AG09319 (cell line): ENCODE data around the gene RXYLT1.
A peak's percentile ranks its signal among the peaks of the same experiment; 100 is the strongest.

ENCODE experiments used
- DNase-seq: peaks from one replicate; pipeline ENCODE4 v3.0.0-alpha.2; 2010; ENCODE audit warnings: low read depth; ENCODE audit errors: extremely low read depth
- TF ChIP-seq, protein P1 (sequence below): IDR thresholded peaks from 2 replicates; pipeline ENCODE4 v1.5.1; 2011; ENCODE audit warnings: low read depth, mild to moderate bottlenecking, inconsistent platforms, low read length, moderate library complexity

The RXYLT1 gene

DNA sequence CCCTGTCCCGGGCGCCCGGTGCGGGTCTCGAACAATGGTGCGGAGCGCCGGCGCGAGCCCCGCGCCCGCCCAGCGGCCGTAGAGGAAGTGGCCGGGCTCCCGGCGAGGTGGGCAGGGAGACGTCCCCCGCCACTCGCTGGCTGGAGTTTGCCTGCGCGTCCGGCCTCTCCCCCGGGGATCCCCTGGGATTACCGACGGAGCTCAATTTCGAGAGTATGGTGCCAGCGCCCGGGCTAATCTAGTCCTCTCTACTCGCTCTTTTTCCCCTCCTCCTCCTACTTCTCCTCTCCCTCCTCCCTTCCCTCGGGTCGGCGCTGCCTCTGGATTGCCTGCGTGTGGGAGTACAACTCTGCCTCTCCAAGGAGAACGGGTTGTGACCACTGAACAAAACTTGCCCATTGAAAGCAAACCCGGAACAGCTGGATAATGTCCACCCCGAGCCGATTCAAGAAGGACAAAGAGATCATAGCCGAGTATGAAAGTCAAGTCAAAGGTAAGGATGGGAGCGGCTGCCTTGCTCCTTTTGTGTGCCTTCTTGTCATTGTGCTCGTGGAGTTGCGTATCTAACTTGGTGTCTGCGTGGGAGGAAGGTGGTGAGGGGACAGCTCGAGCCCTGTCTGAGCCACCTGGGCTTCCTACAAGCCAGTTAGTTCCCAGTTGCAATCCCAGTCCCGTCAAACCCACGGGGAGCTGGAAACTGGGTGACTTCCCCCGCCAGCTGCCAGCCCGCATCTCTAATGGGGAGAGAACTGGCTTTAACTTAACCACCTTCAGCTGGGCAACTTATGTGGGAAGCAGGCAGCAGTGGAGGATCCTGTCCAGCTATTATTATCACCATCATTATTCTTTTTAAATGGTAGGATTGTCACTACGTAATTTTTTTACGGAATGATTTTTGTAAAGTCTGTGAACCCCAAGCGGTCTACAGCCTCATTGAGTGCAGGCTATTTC is 65.0 kb downstream of the RXYLT1 start, which contains the start of gene SRGAP1:
SRGAP1 (plus strand) TSS at position 310 of the 951 bp plus-strand sequence; CDS start at position 427, 117 bp downstream.
- TF ChIP-seq, protein P1, sequence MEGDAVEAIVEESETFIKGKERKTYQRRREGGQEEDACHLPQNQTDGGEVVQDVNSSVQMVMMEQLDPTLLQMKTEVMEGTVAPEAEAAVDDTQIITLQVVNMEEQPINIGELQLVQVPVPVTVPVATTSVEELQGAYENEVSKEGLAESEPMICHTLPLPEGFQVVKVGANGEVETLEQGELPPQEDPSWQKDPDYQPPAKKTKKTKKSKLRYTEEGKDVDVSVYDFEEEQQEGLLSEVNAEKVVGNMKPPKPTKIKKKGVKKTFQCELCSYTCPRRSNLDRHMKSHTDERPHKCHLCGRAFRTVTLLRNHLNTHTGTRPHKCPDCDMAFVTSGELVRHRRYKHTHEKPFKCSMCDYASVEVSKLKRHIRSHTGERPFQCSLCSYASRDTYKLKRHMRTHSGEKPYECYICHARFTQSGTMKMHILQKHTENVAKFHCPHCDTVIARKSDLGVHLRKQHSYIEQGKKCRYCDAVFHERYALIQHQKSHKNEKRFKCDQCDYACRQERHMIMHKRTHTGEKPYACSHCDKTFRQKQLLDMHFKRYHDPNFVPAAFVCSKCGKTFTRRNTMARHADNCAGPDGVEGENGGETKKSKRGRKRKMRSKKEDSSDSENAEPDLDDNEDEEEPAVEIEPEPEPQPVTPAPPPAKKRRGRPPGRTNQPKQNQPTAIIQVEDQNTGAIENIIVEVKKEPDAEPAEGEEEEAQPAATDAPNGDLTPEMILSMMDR: peak; percentile 41
- DNase-seq: peak; percentile 58

DNA sequence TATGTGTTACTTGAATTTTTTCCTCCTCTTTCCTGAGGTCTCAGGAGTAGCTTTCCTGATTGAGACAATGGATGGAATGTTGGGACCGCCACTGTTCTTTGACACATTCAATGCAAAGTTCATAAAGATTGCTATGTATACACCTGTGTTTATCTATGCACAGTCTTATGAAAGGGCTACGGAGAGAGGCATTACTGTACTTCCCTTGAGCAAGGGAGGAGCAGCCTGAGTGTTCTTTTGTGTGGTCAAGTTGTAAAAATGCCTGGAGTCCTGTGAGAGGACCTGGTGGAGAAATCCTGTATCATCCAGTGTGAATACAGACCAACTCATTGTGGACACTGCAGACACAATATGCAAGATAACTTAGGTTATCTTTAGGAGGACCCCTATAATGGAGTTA is 66.0 kb downstream of the RXYLT1 start:
- TF ChIP-seq, protein P1: no peak

DNA sequence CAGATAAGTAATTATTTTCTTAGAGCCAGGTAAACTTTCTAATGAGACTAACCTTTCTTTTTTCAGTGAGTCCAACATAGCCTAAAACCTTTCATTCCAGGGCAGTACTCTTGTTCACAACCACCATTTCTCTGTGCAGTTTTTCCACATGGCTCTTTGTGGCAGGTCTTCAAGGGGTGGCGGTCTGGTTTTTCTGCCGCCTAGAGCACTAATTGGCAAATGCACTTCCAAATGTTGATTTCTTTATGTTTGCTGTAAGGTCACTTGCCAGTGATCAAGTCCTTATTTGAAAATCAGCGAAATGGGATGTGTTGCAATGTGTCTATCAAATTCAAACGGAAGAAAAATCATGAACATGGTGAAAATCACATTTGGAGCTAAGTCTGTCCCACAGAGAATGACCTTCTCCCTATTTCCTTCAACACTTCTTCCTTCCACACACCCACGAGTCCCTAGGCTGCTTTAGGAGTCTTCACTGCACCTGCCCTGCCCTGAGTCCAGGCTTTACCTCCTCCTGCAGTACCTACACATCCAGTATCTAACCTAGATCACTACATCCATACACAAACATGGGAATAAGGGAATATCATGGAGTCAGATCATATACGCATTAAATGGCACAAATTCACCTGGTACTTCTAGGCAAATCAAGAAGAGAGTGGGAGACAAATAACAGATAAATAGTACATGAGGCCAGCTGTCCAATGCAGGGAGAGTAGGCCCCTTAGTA is 66.7 kb downstream of the RXYLT1 start:
- TF ChIP-seq, protein P1: no peak
- DNase-seq: no peak

More for the DNA sequence above, 66.0 kb downstream of the RXYLT1 start:
- DNase-seq: no peak

DNA sequence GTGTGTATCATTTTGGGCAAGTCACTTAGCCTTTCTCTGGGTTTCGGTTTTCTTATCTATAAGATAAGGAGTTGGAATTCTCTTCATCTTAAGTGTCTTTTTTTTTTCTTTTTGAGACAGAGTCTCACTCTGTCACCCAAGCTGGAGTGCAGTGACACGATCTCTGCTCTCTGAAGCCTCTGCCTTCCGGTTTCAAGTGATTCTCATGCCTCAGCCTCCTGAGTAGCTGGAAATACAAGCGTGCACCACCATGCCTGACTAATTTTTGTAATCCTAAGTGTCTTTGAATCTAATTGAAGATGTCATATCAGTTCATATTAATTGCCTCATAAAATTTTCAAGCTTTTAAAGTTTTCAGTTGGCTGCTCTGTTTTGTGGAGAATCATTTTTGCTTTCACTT is 68.7 kb downstream of the RXYLT1 start:
- DNase-seq: no peak
- TF ChIP-seq, protein P1: no peak

DNA sequence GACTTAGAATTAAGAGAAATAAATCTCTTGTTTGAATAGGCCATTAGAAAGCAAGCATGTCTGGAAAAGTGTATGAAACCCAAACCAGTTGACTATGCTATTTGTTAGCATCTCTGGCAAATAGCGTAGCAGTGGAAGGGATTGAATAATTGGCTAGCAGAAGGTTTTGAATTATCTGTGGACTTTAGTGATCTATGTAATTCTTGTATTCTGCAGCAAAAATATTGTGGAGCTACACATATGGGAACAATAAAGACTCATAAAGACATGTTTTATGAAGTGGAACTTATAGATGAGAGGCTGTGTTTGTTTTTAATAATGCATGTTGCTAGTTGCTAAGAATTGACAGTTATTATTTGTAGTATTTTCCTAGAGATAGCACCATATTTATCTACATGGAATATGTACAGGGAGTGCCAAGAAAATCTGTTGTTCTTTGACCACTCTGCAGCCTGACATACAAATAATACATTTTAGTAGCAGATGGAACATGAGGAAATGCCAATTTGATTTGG is 69.5 kb downstream of the RXYLT1 start:
- TF ChIP-seq, protein P1: no peak
- DNase-seq: no peak

DNA sequence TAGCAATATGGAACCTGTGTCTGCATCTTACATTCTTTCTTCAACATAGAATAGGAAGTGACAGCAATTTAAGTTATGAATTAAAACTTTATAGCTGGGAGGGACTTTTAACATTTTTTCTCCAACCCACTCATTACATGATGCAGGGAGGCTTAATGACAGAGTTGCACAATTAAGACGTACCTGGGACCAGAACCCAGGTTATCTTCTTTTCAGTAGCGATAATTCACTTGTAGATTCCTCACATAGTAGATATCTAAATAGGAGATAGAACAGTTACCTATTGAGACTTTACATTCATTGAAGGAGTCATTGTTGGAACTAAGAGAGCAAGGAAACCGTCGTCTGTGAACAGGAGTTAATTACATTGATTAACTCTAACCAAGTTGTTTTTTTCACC is 69.9 kb downstream of the RXYLT1 start:
- no peak for DNase-seq

More for the DNA sequence above, 69.9 kb downstream of the RXYLT1 start:
- TF ChIP-seq, protein P1: no peak
